HFF-Myc (cell line): ENCODE results near the gene CYP2W1.
A peak's percentile ranks its signal among the peaks of the same experiment; 100 is the strongest.

Source experiments
- DNase-seq: peaks from one replicate; pipeline ENCODE4 v3.0.0-alpha.2; 2011; ENCODE audit warnings: low read depth; ENCODE audit errors: extremely low read depth
- H3K4me3 ChIP-seq: replicated peaks from 2 replicates; pipeline ENCODE4 v1.5.1; 2011; ENCODE audit warnings: low read depth, mild to moderate bottlenecking, control low read depth, low read length
- CTCF ChIP-seq: IDR thresholded peaks from 2 replicates; pipeline ENCODE4 v1.5.1; 2012; ENCODE audit warnings: mild to moderate bottlenecking, low read depth, low read length, control low read depth; ENCODE audit errors: missing control alignments

Gene CYP2W1

GRCh38 chr7:1025743-1026581, 43.0 kb downstream of the CYP2W1 start:
- no peak for DNase-seq
- H3K4me3 ChIP-seq: no peak overlapping the region
- no peak for TF ChIP-seq CTCF

- TF ChIP-seq CTCF: no peak
- no peak for DNase-seq
- H3K4me3 ChIP-seq: peak overlapping the region; percentile 59
These were observed 43.8 kb downstream of the CYP2W1 start for GRCh38 chr7:1026721-1027161.

GRCh38 chr7:1027242-1028043, 44.5 kb downstream of the CYP2W1 start:
- DNase-seq: no peak
- peak overlapping the region; percentile 59 for H3K4me3 ChIP-seq
- no peak for TF ChIP-seq CTCF

GRCh38 chr7:1028044-1028770, 45.2 kb downstream of the CYP2W1 start:
- H3K4me3 ChIP-seq: peak overlapping the region; percentile 59
- no peak for TF ChIP-seq CTCF
- DNase-seq: peak; percentile 62

GRCh38 chr7:1028775-1029636, 46.0 kb downstream of the CYP2W1 start:
- TF ChIP-seq CTCF: no peak
- DNase-seq: peak; percentile 91
- peak overlapping the region; percentile 59 for H3K4me3 ChIP-seq
